Neuronal stem cell (in vitro differentiated cells): ENCODE measurements around the gene MARVELD1.

Source experiments
- DNase-seq: peaks from one replicate; pipeline ENCODE4 v3.0.0-alpha.2; 2013; ENCODE audit warnings: low spot score
- H2AFZ ChIP-seq: one replicate; pipeline ENCODE4 v1.6.1; 2013; ENCODE audit warnings: mild to moderate bottlenecking, low read length, inconsistent platforms
- H2AK5ac ChIP-seq: 2 replicates; pipeline ENCODE4 v1.6.1; 2013; ENCODE audit warnings: low read depth, mild to moderate bottlenecking, inconsistent platforms, low read length, moderate library complexity, mixed read lengths
- H2BK120ac ChIP-seq: 2 replicates; pipeline ENCODE4 v1.6.1; 2013; ENCODE audit warnings: low read depth, mild to moderate bottlenecking, inconsistent platforms, low read length, moderate library complexity, mixed read lengths
- H2BK12ac ChIP-seq: one replicate; pipeline ENCODE4 v1.6.1; 2013; ENCODE audit warnings: low read length, inconsistent platforms
- H2BK15ac ChIP-seq: 2 replicates; pipeline ENCODE4 v1.6.1; 2013; ENCODE audit warnings: mild to moderate bottlenecking, low read length, inconsistent platforms, mixed read lengths
- H2BK5ac ChIP-seq: one replicate; pipeline ENCODE4 v1.6.1; 2013; ENCODE audit warnings: inconsistent platforms, mild to moderate bottlenecking, low read length, moderate library complexity
- H3K14ac ChIP-seq: one replicate; pipeline ENCODE4 v1.6.1; 2013; ENCODE audit warnings: low read length, inconsistent platforms
- H3K18ac ChIP-seq: 2 replicates; pipeline ENCODE4 v1.6.1; 2013; ENCODE audit warnings: low read length, inconsistent platforms
- H3K23ac ChIP-seq: 2 replicates; pipeline ENCODE4 v1.6.1; 2013; ENCODE audit warnings: low read depth, mild to moderate bottlenecking, mixed read lengths, low read length, inconsistent platforms; ENCODE audit not compliant: poor library complexity
- H3K27ac ChIP-seq: replicated peaks from 3 replicates; pipeline ENCODE4 v1.5.1; 2013; ENCODE audit warnings: low read length, inconsistent platforms
- H3K27me3 ChIP-seq, 3 experiments: 2 replicates each; pipeline ENCODE4 v1.6.1; 2013; ENCODE audit warnings: low read length in 3 of 3, mild to moderate bottlenecking in 2 of 3, inconsistent platforms in 1 of 3, low read depth in 1 of 3, mixed read lengths in 1 of 3, moderate library complexity in 1 of 3; ENCODE audit not compliant: control insufficient read depth in 3 of 3, insufficient read depth in 3 of 3
- H3K36me3 ChIP-seq, 2 donors: replicated peaks in 1 of 2; 2 replicates each; pipeline ENCODE4 v1.6.1; 2013; ENCODE audit warnings: low read length in 2 of 2; ENCODE audit not compliant: control insufficient read depth in 2 of 2, insufficient read depth in 2 of 2
- H3K4ac ChIP-seq: 2 replicates; pipeline ENCODE4 v1.6.1; 2013; ENCODE audit warnings: inconsistent platforms, mild to moderate bottlenecking, low read length, moderate library complexity
- H3K4me1 ChIP-seq, 2 donors: 1 replicate in 1 of 2; 2 replicates in 1 of 2; pipeline ENCODE4 v1.6.1; 2013; ENCODE audit warnings: low read length in 2 of 2, low read depth in 1 of 2; ENCODE audit not compliant: control insufficient read depth in 2 of 2, insufficient read depth in 1 of 2
- H3K4me2 ChIP-seq: one replicate; pipeline ENCODE4 v1.6.1; 2013; ENCODE audit warnings: mild to moderate bottlenecking, low read length, inconsistent platforms; ENCODE audit not compliant: insufficient read depth, poor library complexity, severe bottlenecking
- H3K4me3 ChIP-seq, 2 donors: 2 replicates each; pipeline ENCODE4 v1.5.1; 2013; ENCODE audit warnings: low read length in 2 of 2, mild to moderate bottlenecking in 2 of 2, inconsistent platforms in 1 of 2, moderate library complexity in 1 of 2
- H3K79me1 ChIP-seq: one replicate; pipeline ENCODE4 v1.6.1; 2013; ENCODE audit warnings: low read depth, mild to moderate bottlenecking, inconsistent platforms, low read length, moderate library complexity
- H3K9ac ChIP-seq: one replicate; pipeline ENCODE4 v1.6.1; 2013; ENCODE audit warnings: mild to moderate bottlenecking, low read depth, low read length, inconsistent platforms; ENCODE audit not compliant: poor library complexity
- H3K9me3 ChIP-seq, 2 donors: replicated peaks in 1 of 2; 2 replicates each; pipeline versions ENCODE3 to v1.6.1; 2013; ENCODE audit warnings: low read length in 2 of 2, mild to moderate bottlenecking in 2 of 2, inconsistent platforms in 1 of 2, low read depth in 1 of 2, mixed read lengths in 1 of 2, moderate library complexity in 1 of 2; ENCODE audit not compliant: control insufficient read depth in 2 of 2, insufficient read depth in 1 of 2
- H4K8ac ChIP-seq: one replicate; pipeline ENCODE4 v1.6.1; 2013; ENCODE audit warnings: low read depth, mild to moderate bottlenecking, inconsistent platforms, low read length, moderate library complexity
- H4K91ac ChIP-seq: one replicate; pipeline ENCODE4 v1.6.1; 2013; ENCODE audit warnings: low read length, low read depth, mild to moderate bottlenecking, inconsistent platforms; ENCODE audit not compliant: poor library complexity
- WGBS, 2 donors: extraction: QIAGEN DNeasy Blood & Tissue Kit; methylation state at CpG; one replicate each; pipeline ENCODE4 v1.1.7; 2013; ENCODE audit warnings: missing lambda C conversion rate in 2 of 2, mixed read lengths in 1 of 2; ENCODE audit not compliant: insufficient read length in 2 of 2, insufficient replicate concordance in 1 of 2; ENCODE audit errors: extremely low coverage in 2 of 2; 5-methylcytosine and 5-hydroxymethylcytosine counted together

Gene MARVELD1

DNA sequence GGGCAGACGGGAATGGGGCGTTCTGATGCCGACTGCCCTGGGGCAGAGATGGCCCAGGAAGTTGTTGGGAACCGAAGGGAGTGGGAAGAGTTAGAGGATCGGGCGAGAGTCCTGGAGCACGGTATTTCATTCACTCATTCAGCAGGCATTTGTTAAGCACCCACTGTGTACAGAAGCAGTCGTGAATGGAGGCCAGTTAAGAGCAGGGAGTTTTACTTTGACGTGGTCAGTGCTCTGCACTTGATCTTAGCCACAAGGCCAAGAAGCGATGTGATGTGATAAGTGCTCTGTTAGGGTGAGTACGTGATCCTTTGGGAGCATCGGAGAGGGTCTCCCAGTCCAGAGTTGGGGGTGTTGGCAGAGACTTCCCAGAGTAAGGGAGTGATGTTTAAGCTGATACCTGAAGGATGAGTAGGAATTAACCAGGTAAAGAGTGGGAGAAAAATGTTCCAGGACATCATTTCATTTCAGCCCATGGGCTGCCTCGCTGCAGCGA is 24.3 kb downstream of the MARVELD1 start:
- no peak overlapping the region for H3K27ac ChIP-seq
- H4K91ac ChIP-seq: no peak overlapping the region
- H3K23ac ChIP-seq: no peak overlapping the region
- no peak overlapping the region for H2BK120ac ChIP-seq
- peaks cover 0 to 10% (median 6%) of the 10 kb centered on the region in 3 experiments for H3K27me3 ChIP-seq
- H2BK15ac ChIP-seq: no peak overlapping the region
- peak overlapping the region; percentile 89 for H3K4me2 ChIP-seq
- peak overlapping the region; percentile 96 to 98 for H3K4me3 ChIP-seq
- no CpG with 5 or more reads among the region's 14 CpGs for WGBS, 2 donors
- H4K8ac ChIP-seq: no peak overlapping the region
- no peak overlapping the region for H2BK12ac ChIP-seq
- H3K18ac ChIP-seq: no peak overlapping the region
- H3K79me1 ChIP-seq: peaks cover 7% of the 10 kb centered on the region
- H3K36me3 ChIP-seq: peaks cover 6 to 36% of the 10 kb centered on the region in 2 donors
- H2BK5ac ChIP-seq: no peak overlapping the region
- H3K9ac ChIP-seq: no peak overlapping the region
- H2AFZ ChIP-seq: peak overlapping the region; percentile 82
- DNase-seq: no peak
- H3K9me3 ChIP-seq: peaks cover 6 to 11% of the 10 kb centered on the region in 2 donors
- H3K4ac ChIP-seq: no peak overlapping the region
- H3K4me1 ChIP-seq: peaks cover 6 to 10% of the 10 kb centered on the region in 2 donors
- H2AK5ac ChIP-seq: no peak overlapping the region
- no peak overlapping the region for H3K14ac ChIP-seq

DNA sequence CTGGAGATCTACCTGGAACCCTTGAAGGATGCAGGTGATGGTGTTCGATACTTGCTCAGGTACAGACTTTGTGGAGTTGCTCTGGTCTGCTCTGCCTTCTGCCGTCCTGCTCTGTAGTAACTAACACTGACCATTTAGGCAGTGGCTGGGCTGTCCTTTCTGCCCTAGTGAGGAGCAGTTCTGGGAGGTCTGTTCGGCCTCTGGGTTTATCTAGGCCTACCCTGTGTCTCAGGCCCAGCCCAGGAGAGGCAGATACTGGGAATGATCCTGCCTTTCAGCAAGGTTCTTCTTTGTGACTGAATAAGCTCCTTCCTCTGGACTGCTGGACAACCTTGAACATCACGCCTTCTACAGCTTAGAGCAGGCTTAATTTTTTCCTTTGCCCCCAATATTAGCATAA is 25.1 kb downstream of the MARVELD1 start:
- Histone ChIP-seq H4K91ac (no peak overlapping the region), H3K9me3 (peaks cover 6 to 11% of the 10 kb centered on the region in 2 donors), H3K79me1 (peaks cover 7% of the 10 kb centered on the region), H2AFZ (no peak overlapping the region), H4K8ac (no peak overlapping the region), H3K36me3 (peaks cover 14 to 43% of the 10 kb centered on the region in 2 donors), H3K4me2 (no peak overlapping the region), H3K27ac (no peak overlapping the region), H2BK15ac (no peak overlapping the region), H3K4ac (no peak overlapping the region), H2BK5ac (no peak overlapping the region), H2BK120ac (no peak overlapping the region), H3K9ac (no peak overlapping the region), H3K14ac (no peak overlapping the region), H2BK12ac (no peak overlapping the region), H2AK5ac (no peak overlapping the region), H3K27me3 (peaks cover 0 to 10% (median 6%) of the 10 kb centered on the region in 3 experiments), H3K4me1 (peaks cover 6 to 10% of the 10 kb centered on the region in 2 donors), H3K4me3 (peak overlapping the region in 1 of 2 donors; percentile 98), H3K23ac (no peak overlapping the region), H3K18ac (no peak overlapping the region)
- no peak for DNase-seq
- no CpG with 5 or more reads among the region's 4 CpGs for WGBS, 2 donors

DNA sequence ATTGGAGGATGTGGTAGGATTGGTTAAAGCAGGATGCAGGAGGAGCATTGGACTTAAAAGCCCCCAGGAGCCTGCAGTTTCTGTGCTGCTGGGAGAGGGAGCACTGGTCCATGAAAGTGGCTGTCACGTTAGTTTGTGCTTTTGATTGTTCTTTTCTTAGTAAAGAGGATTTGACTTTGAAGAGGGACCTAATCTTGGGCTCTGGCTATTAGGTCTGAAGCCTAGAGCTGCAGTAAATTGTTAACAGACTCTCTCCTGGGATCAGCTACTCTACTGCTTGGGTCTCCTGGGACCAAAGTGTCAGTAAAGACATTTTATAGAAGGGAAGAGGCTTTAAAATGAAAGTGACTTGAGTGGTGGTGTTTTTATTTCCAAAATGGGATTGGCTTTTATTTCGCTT is 27.1 kb downstream of the MARVELD1 start:
- no peak overlapping the region for H3K4me2 ChIP-seq
- no peak overlapping the region for H3K27ac ChIP-seq
- H2BK120ac ChIP-seq: no peak overlapping the region
- peaks cover 7% of the 10 kb centered on the region for H3K79me1 ChIP-seq
- no peak overlapping the region for H3K4me3 ChIP-seq
- peaks cover 6 to 11% of the 10 kb centered on the region in 2 donors for H3K9me3 ChIP-seq
- no CpG with 5 or more reads among the region's 2 CpGs for WGBS, 2 donors
- no peak overlapping the region for H4K8ac ChIP-seq
- no peak overlapping the region for H3K9ac ChIP-seq
- no peak overlapping the region for H2BK5ac ChIP-seq
- peaks cover 0 to 7% (median 6%) of the 10 kb centered on the region in 3 experiments for H3K27me3 ChIP-seq
- H4K91ac ChIP-seq: no peak overlapping the region
- H2AK5ac ChIP-seq: no peak overlapping the region
- H3K4ac ChIP-seq: no peak overlapping the region
- H3K4me1 ChIP-seq: peaks cover 6 to 10% of the 10 kb centered on the region in 2 donors
- no peak overlapping the region for H2BK15ac ChIP-seq
- no peak overlapping the region for H2BK12ac ChIP-seq
- H2AFZ ChIP-seq: no peak overlapping the region
- no peak overlapping the region for H3K23ac ChIP-seq
- no peak overlapping the region for H3K14ac ChIP-seq
- no peak overlapping the region for H3K18ac ChIP-seq
- peaks cover 14 to 61% of the 10 kb centered on the region in 2 donors for H3K36me3 ChIP-seq
- no peak for DNase-seq

DNA sequence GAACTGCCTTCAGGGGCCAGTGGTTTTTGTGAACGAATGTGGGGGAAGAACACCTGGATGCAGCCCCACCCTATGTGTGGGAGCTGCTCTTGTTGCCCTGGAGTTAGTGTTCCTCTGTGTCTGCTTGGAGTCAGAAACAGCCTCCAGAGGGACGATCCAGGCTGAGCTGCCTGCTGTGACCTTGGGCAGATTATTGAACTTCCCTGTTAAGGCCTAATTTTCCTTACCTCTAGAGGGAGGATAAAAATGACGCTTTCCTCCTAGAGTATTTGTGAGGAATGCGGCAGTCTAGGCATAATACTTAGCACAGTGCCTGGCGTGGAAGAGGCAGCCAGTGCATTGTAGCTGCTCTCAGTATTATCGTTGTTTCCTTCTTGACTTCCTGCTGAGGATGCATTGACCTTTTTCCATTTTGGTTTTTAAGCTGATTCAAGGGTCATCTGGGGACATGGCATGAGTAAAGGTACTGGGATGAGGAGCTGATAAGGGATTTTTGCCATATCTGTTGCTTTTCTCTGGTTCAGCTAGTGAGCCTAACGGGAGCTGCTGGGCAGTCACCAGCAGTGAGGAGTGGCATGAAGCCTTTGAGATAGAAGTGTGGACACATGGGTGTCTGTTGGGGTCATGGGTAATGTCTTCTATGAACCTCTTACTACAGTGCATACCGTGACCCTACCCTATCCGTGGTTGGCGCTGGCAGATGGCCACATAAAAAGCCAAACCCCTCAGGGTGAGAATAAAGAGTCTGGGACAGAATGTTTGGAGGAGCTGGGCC is 29.8 kb downstream of the MARVELD1 start:
- no peak overlapping the region for H3K9ac ChIP-seq
- no peak overlapping the region for H3K23ac ChIP-seq
- H3K14ac ChIP-seq: no peak overlapping the region
- H3K9me3 ChIP-seq: no peaks in the 10 kb centered on the region
- no peak overlapping the region for H4K8ac ChIP-seq
- no peak overlapping the region for H2BK12ac ChIP-seq
- peaks cover 0 to under 1% of the 10 kb centered on the region in 2 donors for H3K4me1 ChIP-seq
- H3K4me2 ChIP-seq: no peak overlapping the region
- H2AFZ ChIP-seq: no peak overlapping the region
- peaks cover 20 to 87% of the 10 kb centered on the region in 2 donors for H3K36me3 ChIP-seq
- no peak overlapping the region for H3K27ac ChIP-seq
- WGBS, 2 donors: no CpG with 5 or more reads among the region's 10 CpGs
- no peaks in the 10 kb centered on the region for H3K27me3 ChIP-seq
- no peak overlapping the region for H4K91ac ChIP-seq
- no peak overlapping the region for H2BK15ac ChIP-seq
- no peak overlapping the region for H3K18ac ChIP-seq
- H3K4me3 ChIP-seq: no peak overlapping the region
- no peak overlapping the region for H2AK5ac ChIP-seq
- no peak for DNase-seq
- H3K79me1 ChIP-seq: peaks cover 5% of the 10 kb centered on the region
- no peak overlapping the region for H2BK120ac ChIP-seq
- no peak overlapping the region for H3K4ac ChIP-seq
- no peak overlapping the region for H2BK5ac ChIP-seq
